D721Med (cell line): ENCODE measurements around the gene CLK2.
"Not testable (repeated sequence)": the region's sequence is repeated elsewhere in the genome, so short reads cannot be mapped to it uniquely, and the experiment has no call there.

ENCODE experiments used
- DNase-seq: peaks from one replicate; pipeline ENCODE4 v3.0.0; 2011; ENCODE audit warnings: low spot score; ENCODE audit not compliant: insufficient read length
- FAIRE-seq: peaks from 2 replicates; lab custom pipeline; 2011; peaks lifted over from hg19 to GRCh38; lab: Jason Lieb, UNC
- CTCF ChIP-seq: IDR thresholded peaks from 2 replicates; pipeline ENCODE4 v1.5.1; 2012; ENCODE audit warnings: mild to moderate bottlenecking, control low read depth; ENCODE audit not compliant: insufficient read depth; ENCODE audit errors: missing control alignments

CLK2 gene

GRCh38 chr1:155254228-155254713, 19.0 kb downstream of the CLK2 start:
- no peak for DNase-seq
- TF ChIP-seq CTCF = no peak

GRCh38 chr1:155253797-155254196, 19.5 kb downstream of the CLK2 start:
- no peak for TF ChIP-seq CTCF
- DNase-seq (no peak), FAIRE-seq (no peak)

More at GRCh38 chr1:155254228-155254713, 19.0 kb downstream of the CLK2 start:
- FAIRE-seq = no peak

- no peak for DNase-seq
- FAIRE-seq = no peak
- no peak for TF ChIP-seq CTCF
These were observed 20.1 kb downstream of the CLK2 start for GRCh38 chr1:155253208-155253607.

GRCh38 chr1:155251566-155251965, 21.7 kb downstream of the CLK2 start:
- FAIRE-seq (no peak), DNase-seq (no peak)
- TF ChIP-seq CTCF = no peak

GRCh38 chr1:155250633-155251449, 22.5 kb downstream of the CLK2 start:
- FAIRE-seq = no peak
- peak; percentile 100 for DNase-seq
- peak; percentile 100 for TF ChIP-seq CTCF

- FAIRE-seq (no peak), DNase-seq (no peak)
- no peak for TF ChIP-seq CTCF
These were observed 23.1 kb downstream of the CLK2 start for GRCh38 chr1:155250246-155250632.

GRCh38 chr1:155247667-155248553, 25.4 kb downstream of the CLK2 start:
- FAIRE-seq = no peak

GRCh38 chr1:155246796-155247195, 26.5 kb downstream of the CLK2 start:
- not testable (repeated sequence) for FAIRE-seq

More at GRCh38 chr1:155247667-155248553, 25.4 kb downstream of the CLK2 start:
- DNase-seq = no peak
- TF ChIP-seq CTCF = no peak

More at GRCh38 chr1:155246796-155247195, 26.5 kb downstream of the CLK2 start:
- DNase-seq = not testable (repeated sequence)
